HepG2 (cell line): Measurements from ENCODE around the gene TP53I3. TPM values are rescaled to one million over a fixed set of nuclear protein-coding genes. Genes with fewer than 3 reads are reported as not detected.

Experiments
- AGO1 ChIP-seq: fragments of 200-400 bp; formaldehyde crosslinking; IDR thresholded peaks from 2 replicates; pipeline ENCODE4 v1.6.1; 2017; ENCODE audit warnings: mild to moderate bottlenecking, low read depth, low read length, moderate library complexity; ENCODE audit not compliant: poor library complexity, severe bottlenecking
- CBX2 ChIP-seq, 2 experiments: fragments of 200-600 bp in 1 of 2; sonication (generic); formaldehyde crosslinking in 1 of 2; IDR thresholded peaks; 2 replicates each; pipeline versions ENCODE4 v1.7.0 to v1.8.1; 2018 to 2022; ENCODE audit warnings: low read depth in 2 of 2, low read length in 1 of 2, mild to moderate bottlenecking in 1 of 2, missing genetic modification reagents in 1 of 2
- GATA4 ChIP-seq: sonication (generic); IDR thresholded peaks from 2 replicates; pipeline ENCODE4 v1.6.1; 2016; ENCODE audit warnings: antibody characterized with exemption, low read depth, borderline replicate concordance
- KDM5A ChIP-seq: fragments of 200-600 bp; sonication (generic); IDR thresholded peaks from 2 replicates; pipeline ENCODE4 v1.7.0; 2018; ENCODE audit warnings: antibody characterized with exemption, mild to moderate bottlenecking, low read length, borderline replicate concordance
- KLF16 ChIP-seq, 2 experiments: sonication (generic) in 1 of 2; formaldehyde crosslinking in 1 of 2; IDR thresholded peaks; 2 replicates each; pipeline versions ENCODE4 v1.6.1 to v1.8.0; 2016 to 2023; ENCODE audit warnings: missing genetic modification reagents in 2 of 2, missing compliant biosample characterization in 1 of 2
- MEF2D ChIP-seq: sonication (generic); formaldehyde crosslinking; IDR thresholded peaks from 2 replicates; pipeline ENCODE4 v1.5.1; 2020; ENCODE audit warnings: mild to moderate bottlenecking, missing genetic modification reagents
- NCOA1 ChIP-seq: sonication (generic); formaldehyde crosslinking; IDR thresholded peaks from 2 replicates; pipeline ENCODE4 v1.9.0; 2021; ENCODE audit warnings: missing genetic modification reagents
- PRMT3 ChIP-seq: sonication (generic); formaldehyde crosslinking; IDR thresholded peaks from 2 replicates; pipeline ENCODE4 v1.8.1; 2022; ENCODE audit warnings: low read depth, mild to moderate bottlenecking, moderate library complexity, missing genetic modification reagents, borderline replicate concordance
- RARG ChIP-seq: sonication (generic); formaldehyde crosslinking; IDR thresholded peaks from 2 replicates; pipeline ENCODE4 v1.4.0; 2020; ENCODE audit warnings: low read depth, mild to moderate bottlenecking, missing genetic modification reagents
- RBFOX2 ChIP-seq: fragments of 200-400 bp; formaldehyde crosslinking; IDR thresholded peaks from 2 replicates; pipeline ENCODE4 v1.6.1; 2017; ENCODE audit warnings: low read depth, mild to moderate bottlenecking, low read length
- SP2 ChIP-seq: sonication (generic); formaldehyde crosslinking; IDR thresholded peaks from 2 replicates; pipeline ENCODE4 v1.5.1; 2020; ENCODE audit warnings: mild to moderate bottlenecking, missing genetic modification reagents
- SP4 ChIP-seq: sonication (generic); formaldehyde crosslinking; IDR thresholded peaks from 2 replicates; pipeline ENCODE4 v1.8.1; 2023; ENCODE audit warnings: mild to moderate bottlenecking, missing genetic modification reagents
- UBTF ChIP-seq: sonication (generic); formaldehyde crosslinking; IDR thresholded peaks from 2 replicates; pipeline ENCODE4 v1.4.0; 2020; ENCODE audit warnings: mild to moderate bottlenecking, missing genetic modification reagents
- ZFP62 ChIP-seq: sonication (generic); formaldehyde crosslinking; IDR thresholded peaks from 2 replicates; pipeline ENCODE4 v1.4.0; 2020; ENCODE audit warnings: missing genetic modification reagents
- ZNF468 ChIP-seq: sonication (generic); formaldehyde crosslinking; IDR thresholded peaks from 2 replicates; pipeline ENCODE4 v1.8.0; 2022; ENCODE audit warnings: mild to moderate bottlenecking, moderate library complexity, missing genetic modification reagents
- ZNF484 ChIP-seq: sonication (generic); formaldehyde crosslinking; IDR thresholded peaks from 2 replicates; pipeline ENCODE4 v1.5.1; 2020; ENCODE audit warnings: mild to moderate bottlenecking, low read depth, missing genetic modification reagents, borderline replicate concordance
- ZNF607 ChIP-seq: sonication (generic); formaldehyde crosslinking; IDR thresholded peaks from 2 replicates; pipeline ENCODE4 v1.5.1; 2020; ENCODE audit warnings: missing genetic modification reagents, mild to moderate bottlenecking, borderline replicate concordance
- ZNF724P ChIP-seq: sonication (generic); formaldehyde crosslinking; IDR thresholded peaks from 2 replicates; pipeline ENCODE4 v1.8.0; 2022; ENCODE audit warnings: missing genetic modification reagents, borderline replicate concordance
- ZNF766 ChIP-seq: sonication (generic); formaldehyde crosslinking; IDR thresholded peaks from 2 replicates; pipeline ENCODE4 v1.5.0; 2020; ENCODE audit warnings: missing genetic modification reagents, borderline replicate concordance
- ZSCAN9 ChIP-seq: IDR thresholded peaks from 2 replicates; pipeline ENCODE4 v1.6.1; 2016; ENCODE audit warnings: borderline replicate concordance
- polyA plus RNA-seq, 8 experiments: library from polyadenylated mRNA; depleted of rRNA in 3 of 8; stranded (reverse) in 7 of 8; unstranded in 1 of 8; fragments of >200 nt; fragmentation: Illumina TruSeq in 4 of 8; extraction: Trizol in 4 of 8; gene quantifications; 2 replicates each; pipeline versions ENCODE4 v1.2.1 to v1.2.3, GENCODE V29; 2011 to 2016; ENCODE audit warnings: low read depth in 4 of 8, missing spikeins in 1 of 8, mixed read lengths in 1 of 8; ENCODE audit not compliant: insufficient read depth in 1 of 8
- total RNA-seq, 5 experiments: library from RNA; depleted of rRNA; stranded (reverse); fragments of >200 nt; fragmentation: Illumina TruSeq; extraction: Trizol; gene quantifications; 2 replicates each; pipeline ENCODE4 v1.2.3, GENCODE V29; 2016; ENCODE audit warnings: low read depth in 1 of 5
- TF ChIP-seq, protein P1 (sequence below): sonication (generic); formaldehyde crosslinking; IDR thresholded peaks from 2 replicates; pipeline ENCODE4 v1.5.1; 2020; ENCODE audit warnings: missing genetic modification reagents, mild to moderate bottlenecking, borderline replicate concordance
- TF ChIP-seq, protein P2 (sequence below): sonication (generic); formaldehyde crosslinking; conservative IDR thresholded peaks from 2 replicates; pipeline ENCODE4 v1.4.0; 2020; ENCODE audit warnings: missing genetic modification reagents

TP53I3 gene
- total and polyA plus RNA-seq, 2 of the 13 experiments (the other 11 are each of a cell fraction or from before 2014, with no cell fraction given): 25.0 to 44.1 TPM

GRCh38 chr2:24083567-24084385 is 858 bp downstream of the TP53I3 start (continued):
- TF ChIP-seq, protein P1, sequence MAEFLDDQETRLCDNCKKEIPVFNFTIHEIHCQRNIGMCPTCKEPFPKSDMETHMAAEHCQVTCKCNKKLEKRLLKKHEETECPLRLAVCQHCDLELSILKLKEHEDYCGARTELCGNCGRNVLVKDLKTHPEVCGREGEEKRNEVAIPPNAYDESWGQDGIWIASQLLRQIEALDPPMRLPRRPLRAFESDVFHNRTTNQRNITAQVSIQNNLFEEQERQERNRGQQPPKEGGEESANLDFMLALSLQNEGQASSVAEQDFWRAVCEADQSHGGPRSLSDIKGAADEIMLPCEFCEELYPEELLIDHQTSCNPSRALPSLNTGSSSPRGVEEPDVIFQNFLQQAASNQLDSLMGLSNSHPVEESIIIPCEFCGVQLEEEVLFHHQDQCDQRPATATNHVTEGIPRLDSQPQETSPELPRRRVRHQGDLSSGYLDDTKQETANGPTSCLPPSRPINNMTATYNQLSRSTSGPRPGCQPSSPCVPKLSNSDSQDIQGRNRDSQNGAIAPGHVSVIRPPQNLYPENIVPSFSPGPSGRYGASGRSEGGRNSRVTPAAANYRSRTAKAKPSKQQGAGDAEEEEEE: peak; percentile 73; the same call in 1 of the 2 replicates
- TF ChIP-seq SP2 (CRISPR knock-in tag) (no peak), ZNF484 (peak; percentile 6; the same call in 1 of the 2 replicates), CBX2 (IDR thresholded peaks at IDR 0.05; ENCODE audit: low read depth, low read length) (no peak), CBX2 (CRISPR knock-in tag; IDR thresholded peaks at IDR 0.05; ENCODE audit: low read depth) (peak; percentile 82; the same call in 1 of the 2 replicates), SP4 (CRISPR knock-in tag) (no peak; the same call in 1 of the 2 replicates), RBFOX2 (peak; percentile 93), ZNF766 (CRISPR knock-in tag) (no peak; the same call in 1 of the 2 replicates), AGO1 (peak; percentile 76), PRMT3 (no peak), RARG (CRISPR knock-in tag) (no peak), ZNF724P (CRISPR knock-in tag) (peak; percentile 94), ZNF468 (no peak), ZNF607 (CRISPR knock-in tag) (0 out of 2 replicates have a peak, but pooled peaks have one; percentile 30), KLF16 (CRISPR knock-in tag; IDR thresholded peaks at IDR 0.05) (peak in 1 of 2 experiments; percentile 53; a peak in 2 of 4 replicates), UBTF (CRISPR knock-in tag) (no peak; the same call in 1 of the 2 replicates), KDM5A (peak; percentile 37; the same call in 1 of the 2 replicates), ZSCAN9 (CRISPR knock-in tag) (peak; percentile 79; the same call in 1 of the 2 replicates), GATA4 (0 out of 2 replicates have a peak, but pooled peaks have one; percentile 7), MEF2D (CRISPR knock-in tag) (no peak; the same call in 1 of the 2 replicates), ZFP62 (CRISPR knock-in tag) (no peak), NCOA1 (no peak)
- TF ChIP-seq, protein P2, sequence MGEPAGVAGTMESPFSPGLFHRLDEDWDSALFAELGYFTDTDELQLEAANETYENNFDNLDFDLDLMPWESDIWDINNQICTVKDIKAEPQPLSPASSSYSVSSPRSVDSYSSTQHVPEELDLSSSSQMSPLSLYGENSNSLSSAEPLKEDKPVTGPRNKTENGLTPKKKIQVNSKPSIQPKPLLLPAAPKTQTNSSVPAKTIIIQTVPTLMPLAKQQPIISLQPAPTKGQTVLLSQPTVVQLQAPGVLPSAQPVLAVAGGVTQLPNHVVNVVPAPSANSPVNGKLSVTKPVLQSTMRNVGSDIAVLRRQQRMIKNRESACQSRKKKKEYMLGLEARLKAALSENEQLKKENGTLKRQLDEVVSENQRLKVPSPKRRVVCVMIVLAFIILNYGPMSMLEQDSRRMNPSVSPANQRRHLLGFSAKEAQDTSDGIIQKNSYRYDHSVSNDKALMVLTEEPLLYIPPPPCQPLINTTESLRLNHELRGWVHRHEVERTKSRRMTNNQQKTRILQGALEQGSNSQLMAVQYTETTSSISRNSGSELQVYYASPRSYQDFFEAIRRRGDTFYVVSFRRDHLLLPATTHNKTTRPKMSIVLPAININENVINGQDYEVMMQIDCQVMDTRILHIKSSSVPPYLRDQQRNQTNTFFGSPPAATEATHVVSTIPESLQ (CRISPR knock-in tag): no peak
